SJCRH30 (cell line): ENCODE results near the gene STUM. TPM values are rescaled to one million over a fixed set of nuclear protein-coding genes. Genes with fewer than 3 reads are reported as not detected.

Experiments used
- DNase-seq, 2 experiments: peaks; one replicate each; pipeline ENCODE4 v3.0.0-alpha.2; 2015 to 2020
- H3K27ac ChIP-seq: fragments of 250-450 bp; sonication (Bioruptor Pico); 2 replicates; pipeline ENCODE4 v1.5.1; 2020; ENCODE audit warnings: mild to moderate bottlenecking, moderate library complexity
- H3K27me3 ChIP-seq: fragments of 250-450 bp; sonication (Bioruptor Pico); 2 replicates; pipeline ENCODE4 v1.5.1; 2020; ENCODE audit warnings: mild to moderate bottlenecking, moderate library complexity
- H3K36me3 ChIP-seq: fragments of 250-450 bp; sonication (Bioruptor Pico); 2 replicates; pipeline ENCODE4 v1.5.1; 2020; ENCODE audit warnings: mild to moderate bottlenecking, moderate library complexity
- H3K4me1 ChIP-seq: fragments of 250-450 bp; sonication (Bioruptor Pico); 2 replicates; pipeline ENCODE4 v1.5.1; 2020; ENCODE audit warnings: mild to moderate bottlenecking, moderate library complexity
- H3K4me3 ChIP-seq: fragments of 250-450 bp; sonication (Bioruptor Pico); 2 replicates; pipeline ENCODE4 v1.5.1; 2020; ENCODE audit warnings: mild to moderate bottlenecking, moderate library complexity
- H3K9me3 ChIP-seq: fragments of 250-450 bp; sonication (Bioruptor Pico); replicated peaks from 2 replicates; pipeline ENCODE4 v1.5.1; 2020; ENCODE audit warnings: mild to moderate bottlenecking, moderate library complexity
- total RNA-seq: library from RNA; depleted of rRNA; stranded (reverse); fragments of >200 nt; shearing (Covaris generic); gene quantifications from 2 replicates; pipeline ENCODE4 v1.2.3, GENCODE V29; 2014

Gene STUM
- total RNA-seq, 1 experiment from 2014 or later: 0.75 TPM

DNA sequence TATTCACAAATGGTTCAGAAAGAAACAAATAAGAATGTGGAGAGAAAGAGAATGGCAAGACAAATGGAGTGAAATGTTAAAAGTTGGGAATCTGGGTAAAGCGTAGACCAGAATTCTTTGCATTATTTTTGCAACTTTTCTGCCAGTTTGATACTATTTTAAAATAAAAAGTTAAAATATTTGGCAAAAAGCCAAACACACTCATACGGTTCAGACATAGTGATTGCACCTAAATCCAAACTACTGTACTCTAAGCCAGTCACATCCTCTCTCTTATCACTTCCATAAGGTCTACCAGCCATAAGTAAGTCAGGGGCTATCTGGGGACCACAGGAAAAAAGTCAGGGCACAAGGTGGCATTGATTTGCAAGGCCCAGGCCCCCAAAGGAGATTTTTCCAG lies 14.4 kb downstream of the STUM start:
- Histone ChIP-seq H3K4me3 (no peak overlapping the region), H3K27me3 (no peaks in the 10 kb centered on the region), H3K9me3 (no peaks in the 10 kb centered on the region), H3K27ac (no peak overlapping the region), H3K4me1 (no peaks in the 10 kb centered on the region), H3K36me3 (no peaks in the 10 kb centered on the region)
- no peak for DNase-seq

DNA sequence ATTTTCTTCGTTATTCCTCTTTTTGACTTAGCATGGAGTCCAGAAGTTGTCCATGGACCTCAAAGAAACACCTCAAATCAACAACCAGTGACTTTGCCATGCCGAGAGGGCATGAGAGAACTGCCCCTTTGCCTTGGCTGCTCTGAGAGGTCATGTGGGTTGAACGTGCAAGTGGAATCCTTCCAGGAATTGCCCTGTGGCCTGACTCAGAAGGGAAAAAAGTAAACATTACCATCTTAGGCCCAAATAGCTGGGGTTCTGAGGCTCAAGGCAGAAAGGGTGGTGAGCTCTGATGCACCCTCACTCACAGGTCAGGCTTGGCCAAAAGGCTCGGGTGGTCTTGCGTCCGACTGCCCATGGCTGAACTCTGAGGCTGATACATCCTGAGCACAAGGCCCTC lies 15.1 kb downstream of the STUM start:
- no peaks in the 10 kb centered on the region for H3K27me3 ChIP-seq
- DNase-seq: no peak
- H3K4me1 ChIP-seq: no peaks in the 10 kb centered on the region
- H3K4me3 ChIP-seq: no peak overlapping the region
- H3K36me3 ChIP-seq: no peaks in the 10 kb centered on the region
- H3K9me3 ChIP-seq: no peaks in the 10 kb centered on the region
- H3K27ac ChIP-seq: no peak overlapping the region

DNA sequence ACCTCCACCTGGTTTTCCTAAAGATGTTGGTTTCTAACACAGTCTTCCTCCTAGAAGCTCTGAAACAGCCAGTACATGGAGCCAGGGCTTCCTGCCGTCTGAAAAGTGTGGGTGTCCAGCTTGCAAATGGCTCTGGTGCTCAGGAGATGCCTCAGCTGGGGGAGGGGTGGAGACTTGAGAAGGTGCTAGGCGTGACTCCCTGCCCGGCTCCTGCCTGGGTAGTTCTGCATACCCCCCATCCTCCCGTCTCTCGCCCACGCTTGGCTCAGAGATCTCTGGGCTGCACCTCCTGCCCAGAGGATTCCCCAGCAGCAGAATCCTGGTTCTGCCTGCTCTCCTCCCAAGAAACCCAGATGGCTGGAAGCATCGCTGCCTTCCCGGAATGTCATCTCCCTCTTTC lies 16.9 kb downstream of the STUM start:
- no peaks in the 10 kb centered on the region for H3K9me3 ChIP-seq
- no peak for DNase-seq
- no peaks in the 10 kb centered on the region for H3K36me3 ChIP-seq
- no peak overlapping the region for H3K4me3 ChIP-seq
- H3K27ac ChIP-seq: no peak overlapping the region
- no peaks in the 10 kb centered on the region for H3K27me3 ChIP-seq
- H3K4me1 ChIP-seq: no peaks in the 10 kb centered on the region

DNA sequence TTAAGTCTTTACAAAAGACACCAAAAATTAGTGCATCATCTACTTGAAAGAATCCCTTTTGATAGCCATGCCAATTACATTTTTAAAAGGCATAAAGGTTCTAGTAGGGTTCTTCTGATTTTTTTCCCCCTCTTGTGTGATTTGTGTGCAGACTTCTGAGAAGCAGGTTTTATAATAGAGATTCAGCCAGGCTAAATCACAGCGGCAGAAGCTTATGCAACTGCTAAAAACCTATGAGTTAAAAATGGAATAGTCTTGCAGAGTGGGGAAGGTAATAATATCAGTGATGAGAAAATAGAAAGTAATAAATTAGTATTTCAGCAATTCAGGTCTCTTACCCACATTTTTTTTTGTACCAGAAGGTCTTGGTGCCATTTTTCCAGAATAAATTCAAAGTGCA lies 17.7 kb downstream of the STUM start:
- H3K9me3 ChIP-seq: no peaks in the 10 kb centered on the region
- H3K36me3 ChIP-seq: no peaks in the 10 kb centered on the region
- no peaks in the 10 kb centered on the region for H3K27me3 ChIP-seq
- no peak overlapping the region for H3K27ac ChIP-seq
- H3K4me1 ChIP-seq: no peaks in the 10 kb centered on the region
- DNase-seq: no peak
- no peak overlapping the region for H3K4me3 ChIP-seq

DNA sequence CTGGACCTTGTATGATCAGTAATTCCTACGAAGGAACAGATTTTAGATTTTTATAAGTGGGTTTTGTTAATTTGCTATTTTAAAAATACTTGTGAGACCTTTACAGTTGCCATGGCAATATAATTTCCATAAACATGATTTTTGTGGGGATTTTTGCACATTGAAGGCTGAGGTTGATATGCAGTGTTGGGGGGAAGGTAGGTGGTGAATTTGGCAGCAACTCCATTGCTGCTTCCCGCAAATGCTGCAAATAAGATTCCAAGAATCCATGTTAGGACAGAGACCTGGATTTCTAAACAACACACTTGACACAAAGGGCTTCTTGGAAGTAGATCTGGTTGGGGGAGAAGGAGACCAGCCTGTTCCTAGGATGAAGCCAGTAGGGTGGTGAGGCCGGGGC lies 18.2 kb downstream of the STUM start:
- H3K36me3 ChIP-seq: no peaks in the 10 kb centered on the region
- H3K4me1 ChIP-seq: no peaks in the 10 kb centered on the region
- DNase-seq: no peak
- no peak overlapping the region for H3K4me3 ChIP-seq
- H3K9me3 ChIP-seq: no peaks in the 10 kb centered on the region
- H3K27me3 ChIP-seq: no peaks in the 10 kb centered on the region
- no peak overlapping the region for H3K27ac ChIP-seq

DNA sequence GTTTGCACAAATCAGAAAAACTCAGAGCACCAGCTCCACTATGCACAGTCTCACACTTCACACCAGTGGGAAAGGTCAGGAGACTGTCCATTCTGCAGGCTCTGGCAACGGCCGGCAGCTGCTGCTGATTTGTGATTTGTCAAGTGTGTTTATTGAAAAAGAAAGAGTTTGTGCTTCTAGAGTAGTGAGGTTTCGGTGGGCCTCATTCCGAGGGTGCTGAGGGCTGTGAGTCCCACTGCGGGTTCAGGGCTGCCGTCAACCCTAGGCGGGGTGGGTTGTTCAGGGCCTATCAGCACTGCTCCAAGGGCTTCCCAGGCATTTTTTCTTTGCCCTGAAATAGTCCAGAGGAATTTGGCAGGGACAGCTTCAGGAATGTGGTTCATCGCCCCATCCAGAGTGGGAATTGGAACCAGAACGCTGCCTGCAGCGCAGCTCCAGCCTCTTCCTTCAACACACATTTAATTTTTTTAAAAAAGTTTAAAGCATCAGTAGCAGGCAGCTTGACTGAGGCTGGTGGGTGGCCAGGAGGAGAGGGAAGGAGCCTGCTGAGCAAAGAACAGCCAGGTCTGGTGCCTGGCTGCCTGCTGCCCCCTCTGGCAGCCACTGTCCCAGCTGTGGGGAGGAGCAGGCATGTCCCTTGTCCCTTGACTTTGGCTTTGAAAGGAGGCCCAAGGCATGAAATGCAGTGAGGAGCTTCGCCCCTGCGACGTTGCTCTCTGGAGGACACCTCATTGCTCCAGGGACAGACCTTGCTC lies 19.7 kb downstream of the STUM start:
- no peak overlapping the region for H3K4me3 ChIP-seq
- peak in 1 of 2 experiments; percentile 30 for DNase-seq
- H3K27me3 ChIP-seq: no peaks in the 10 kb centered on the region
- no peaks in the 10 kb centered on the region for H3K9me3 ChIP-seq
- H3K27ac ChIP-seq: no peak overlapping the region
- 0 out of 2 replicates have a peak, but pooled peaks cover 3% of the 10 kb centered on the region for H3K4me1 ChIP-seq
- H3K36me3 ChIP-seq: no peaks in the 10 kb centered on the region

DNA sequence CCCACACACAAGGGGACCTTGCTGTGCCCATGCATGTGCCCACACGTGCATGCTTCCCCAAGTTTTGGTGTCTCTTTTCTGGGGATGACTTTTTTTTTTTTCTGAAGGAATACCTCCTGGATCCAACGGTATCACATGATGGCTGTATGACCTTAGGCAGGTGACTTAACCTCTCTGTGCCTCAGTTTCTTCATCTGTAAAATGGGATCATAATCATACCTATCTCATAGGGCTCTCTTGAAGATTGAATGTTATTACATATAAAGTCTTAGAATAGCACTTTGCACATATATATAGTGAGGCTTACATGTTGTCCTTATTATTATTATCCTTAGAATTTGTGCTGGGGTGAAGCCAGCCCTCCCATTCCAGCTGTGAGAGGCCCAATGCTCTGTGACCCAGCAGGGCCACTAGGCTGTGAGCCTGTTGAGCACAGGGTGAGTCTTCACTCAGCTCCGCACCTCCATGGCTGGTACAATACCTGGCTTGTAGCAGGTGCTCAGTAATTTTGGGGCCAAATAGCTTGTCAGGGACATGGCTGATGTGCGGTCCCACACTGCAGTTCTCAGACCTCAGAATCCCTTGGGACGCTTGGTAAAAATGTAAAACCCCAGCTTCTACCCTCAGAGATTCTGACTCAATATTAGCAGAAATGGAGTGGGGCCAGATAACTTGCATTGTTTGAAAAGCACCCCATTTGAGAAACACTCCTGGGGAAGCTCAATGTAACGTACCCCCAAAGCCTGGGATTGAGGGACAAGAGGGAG lies 20.6 kb downstream of the STUM start:
- Histone ChIP-seq H3K36me3 (no peaks in the 10 kb centered on the region), H3K4me1 (0 out of 2 replicates have a peak, but pooled peaks cover 3% of the 10 kb centered on the region), H3K9me3 (no peaks in the 10 kb centered on the region), H3K27me3 (no peaks in the 10 kb centered on the region), H3K4me3 (no peak overlapping the region), H3K27ac (no peak overlapping the region)
- no peak for DNase-seq

DNA sequence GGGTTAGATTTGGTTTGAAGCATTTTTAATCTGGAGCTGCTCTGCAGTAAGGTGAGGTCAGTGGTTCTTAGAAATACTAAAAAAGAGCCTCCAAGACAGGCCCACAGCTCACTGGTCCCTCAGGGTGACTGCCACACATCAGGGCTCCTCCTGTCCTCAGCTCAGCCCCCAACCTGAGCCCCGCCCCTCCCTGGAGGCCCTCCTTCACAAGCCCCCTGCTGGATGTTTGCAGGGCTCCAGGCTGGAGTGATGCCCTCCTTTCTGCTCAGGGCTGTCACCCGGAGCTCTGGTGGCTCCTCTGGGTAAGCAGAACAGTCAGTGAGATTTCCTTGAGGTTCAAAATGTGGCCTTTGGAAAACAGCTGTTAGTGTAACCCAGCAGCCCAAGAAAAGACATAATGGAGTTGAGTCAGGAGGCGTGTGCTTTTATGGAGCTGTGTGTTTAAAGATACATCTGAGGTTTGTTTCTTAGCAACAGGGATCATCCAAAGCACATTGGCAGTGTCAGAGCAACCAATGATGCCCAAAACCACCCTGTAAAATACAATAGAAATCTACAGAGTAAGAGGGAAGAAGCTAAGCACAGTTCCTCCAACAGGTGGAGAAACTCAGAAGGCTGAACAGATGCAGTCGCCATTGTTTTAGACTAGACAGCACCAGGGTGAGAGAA lies 21.4 kb downstream of the STUM start:
- Histone ChIP-seq H3K4me3 (no peak overlapping the region), H3K4me1 (0 out of 2 replicates have a peak, but pooled peaks cover 3% of the 10 kb centered on the region), H3K9me3 (no peaks in the 10 kb centered on the region), H3K27me3 (no peaks in the 10 kb centered on the region), H3K36me3 (no peaks in the 10 kb centered on the region), H3K27ac (no peak overlapping the region)
- peak; percentile 49 to 60 for DNase-seq

DNA sequence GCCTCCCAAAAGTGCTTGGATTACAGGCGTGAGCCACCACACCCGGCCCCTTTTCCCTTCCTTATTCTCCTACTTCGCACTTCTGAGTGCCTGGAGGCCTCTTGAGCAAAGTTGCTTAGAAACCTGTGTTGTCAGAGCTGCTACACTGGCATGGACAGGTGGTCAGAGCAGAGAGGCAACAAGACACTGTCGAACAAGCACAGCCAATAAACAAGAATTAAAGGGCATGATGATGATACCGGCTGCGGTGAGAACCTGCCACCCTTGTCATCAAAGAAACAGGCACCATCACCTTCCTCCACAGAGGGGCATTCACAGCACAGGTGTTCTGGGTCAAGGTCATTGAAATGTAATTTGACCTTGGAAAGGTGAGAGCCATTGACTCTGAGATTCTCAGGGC lies 23.3 kb downstream of the STUM start:
- no peaks in the 10 kb centered on the region for H3K9me3 ChIP-seq
- DNase-seq: peak in 1 of 2 experiments; percentile 64
- H3K27me3 ChIP-seq: no peaks in the 10 kb centered on the region
- no peaks in the 10 kb centered on the region for H3K36me3 ChIP-seq
- 0 out of 2 replicates have a peak, but pooled peaks cover 3% of the 10 kb centered on the region for H3K4me1 ChIP-seq
- H3K27ac ChIP-seq: no peak overlapping the region
- no peak overlapping the region for H3K4me3 ChIP-seq

DNA sequence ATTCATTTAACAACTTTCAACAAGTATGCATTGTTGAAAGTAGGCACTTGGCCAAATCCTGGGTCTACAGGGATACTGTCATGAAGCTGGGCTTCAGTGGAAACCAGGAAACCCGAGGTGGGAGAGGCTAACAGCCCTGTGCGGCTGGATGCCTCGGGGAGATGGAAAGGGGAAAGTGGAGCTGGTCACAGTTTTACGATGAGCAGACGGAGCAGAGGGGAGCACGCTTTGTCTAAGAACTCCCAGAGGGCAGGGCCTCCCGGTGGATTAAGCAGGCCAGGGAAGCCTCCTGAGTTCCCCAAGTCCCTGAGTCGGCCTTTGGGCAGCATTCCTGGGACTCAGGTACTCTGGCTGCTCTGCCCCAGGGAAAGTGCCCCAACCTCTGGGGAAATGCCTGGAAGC lies 23.8 kb downstream of the STUM start:
- Histone ChIP-seq H3K36me3 (no peaks in the 10 kb centered on the region), H3K27me3 (no peaks in the 10 kb centered on the region), H3K9me3 (no peaks in the 10 kb centered on the region), H3K4me3 (no peak overlapping the region), H3K27ac (no peak overlapping the region), H3K4me1 (0 out of 2 replicates have a peak, but pooled peaks cover 3% of the 10 kb centered on the region)
- peak; percentile 49 to 71 for DNase-seq

DNA sequence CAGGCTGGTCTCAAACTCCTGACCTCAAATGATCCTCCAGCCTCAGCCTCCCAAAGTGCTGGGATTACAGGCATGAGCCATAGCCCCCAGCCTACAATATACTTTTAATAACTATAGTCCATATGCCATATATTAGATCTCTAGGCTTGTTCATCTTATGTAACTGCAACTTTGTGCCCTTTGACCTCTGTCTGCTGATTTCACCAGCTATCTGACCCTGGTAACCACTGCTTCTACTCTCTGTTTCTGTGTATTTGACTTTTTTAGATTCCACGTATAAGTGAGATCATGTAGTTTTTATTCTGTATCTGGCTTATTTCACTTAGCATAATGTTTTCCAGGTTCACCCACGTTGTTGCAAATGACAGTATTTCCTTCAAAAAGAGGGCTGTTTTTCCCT lies 25.5 kb downstream of the STUM start:
- no peak overlapping the region for H3K4me3 ChIP-seq
- no peak for DNase-seq
- no peaks in the 10 kb centered on the region for H3K27me3 ChIP-seq
- H3K9me3 ChIP-seq: no peaks in the 10 kb centered on the region
- H3K27ac ChIP-seq: no peak overlapping the region
- H3K36me3 ChIP-seq: no peaks in the 10 kb centered on the region
- 0 out of 2 replicates have a peak, but pooled peaks cover 3% of the 10 kb centered on the region for H3K4me1 ChIP-seq

DNA sequence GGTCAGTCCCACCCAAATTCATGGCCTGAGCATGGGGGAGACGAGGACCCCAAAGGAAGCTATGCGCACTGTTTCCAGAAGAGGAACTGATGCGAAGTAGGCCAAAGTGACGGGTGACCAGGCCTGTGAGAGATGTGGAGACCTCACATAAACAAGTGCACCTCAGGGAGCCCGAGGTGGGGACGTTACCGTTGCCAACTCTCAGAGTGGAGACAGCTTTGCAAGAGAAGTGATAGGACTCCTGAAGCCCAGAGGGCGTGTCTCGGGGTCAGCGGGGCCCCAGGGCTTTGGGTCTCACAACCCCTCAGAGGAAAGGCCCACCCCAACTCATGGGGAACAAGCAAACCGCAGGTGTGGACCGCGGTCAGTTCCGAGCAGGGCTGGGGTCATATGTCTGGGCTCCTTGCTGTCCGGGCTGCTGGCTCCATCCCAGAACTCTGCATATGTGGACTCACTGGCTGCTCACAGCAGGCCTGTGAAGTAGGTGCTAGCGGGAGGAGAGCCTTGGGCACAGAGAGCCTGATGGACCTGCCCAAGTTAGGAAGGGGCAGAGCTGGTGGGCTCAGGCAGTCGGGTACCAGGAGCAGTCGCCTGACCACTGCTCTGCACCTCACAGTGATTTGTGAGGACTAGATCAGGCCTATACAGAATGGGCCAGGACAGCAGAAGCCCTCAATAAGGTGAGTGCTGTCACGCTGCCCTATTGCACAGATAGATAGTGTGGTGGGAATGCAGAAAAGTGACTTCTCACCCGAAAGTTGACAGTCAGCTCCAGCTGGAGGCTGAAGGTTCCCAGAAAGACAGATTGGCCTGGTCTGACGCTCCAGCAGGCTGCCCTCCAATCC lies 26.2 kb downstream of the STUM start:
- Histone ChIP-seq H3K36me3 (no peaks in the 10 kb centered on the region), H3K4me3 (no peak overlapping the region), H3K27me3 (no peaks in the 10 kb centered on the region), H3K4me1 (0 out of 2 replicates have a peak, but pooled peaks cover 3% of the 10 kb centered on the region), H3K27ac (no peak overlapping the region), H3K9me3 (no peaks in the 10 kb centered on the region)
- no peak for DNase-seq

DNA sequence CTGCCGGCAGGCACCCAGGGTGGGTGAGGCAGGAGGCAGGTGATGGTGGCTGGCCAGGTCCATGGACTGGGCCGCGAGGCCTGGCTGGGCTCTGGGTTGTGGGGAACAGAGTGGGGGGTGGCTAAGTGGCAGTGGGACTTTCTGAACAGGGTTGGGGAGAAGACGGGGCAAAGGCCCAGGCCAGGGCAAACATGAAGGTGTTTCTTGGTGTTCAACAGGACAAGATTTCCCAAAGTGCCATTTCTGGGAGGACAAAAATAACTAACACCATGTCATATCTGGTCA lies 26.8 kb downstream of the STUM start:
- no peak for DNase-seq

DNA sequence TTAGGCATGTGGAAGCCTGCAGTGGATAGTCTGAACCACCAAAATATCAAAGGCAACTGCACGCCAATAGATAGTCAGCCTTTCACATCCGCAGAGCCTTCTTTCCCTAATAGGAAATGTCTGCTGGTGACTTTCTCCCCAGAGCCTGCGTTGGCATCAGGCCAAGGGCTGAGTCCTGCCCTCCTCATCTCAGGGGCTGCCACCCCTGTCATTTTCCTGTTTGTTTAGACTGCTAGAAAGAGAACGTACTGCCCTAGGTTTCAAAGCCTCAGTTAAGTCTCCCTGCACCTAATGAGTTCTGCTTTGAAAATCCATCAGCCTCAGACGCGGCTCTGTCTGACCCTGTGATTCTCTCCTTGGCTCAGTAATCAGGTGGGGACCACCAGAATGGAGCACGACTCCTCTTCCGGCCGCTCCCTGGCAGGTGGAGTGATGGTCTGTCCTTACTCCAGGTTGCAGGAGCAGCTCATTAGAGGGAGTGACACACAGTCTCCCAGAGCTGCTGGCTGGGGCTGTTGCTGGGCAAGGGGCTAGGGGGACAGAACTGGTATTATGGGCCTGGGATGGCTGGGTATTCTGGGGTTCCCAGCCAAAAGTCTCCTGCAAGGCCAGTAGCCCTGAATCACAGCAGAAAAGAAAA lies 27.3 kb downstream of the STUM start:
- no peak overlapping the region for H3K4me3 ChIP-seq
- DNase-seq: peak in 1 of 2 experiments; percentile 42
- no peak overlapping the region for H3K27ac ChIP-seq
- H3K36me3 ChIP-seq: no peaks in the 10 kb centered on the region
- H3K27me3 ChIP-seq: no peaks in the 10 kb centered on the region
- 0 out of 2 replicates have a peak, but pooled peaks cover 3% of the 10 kb centered on the region for H3K4me1 ChIP-seq
- no peaks in the 10 kb centered on the region for H3K9me3 ChIP-seq

More for the DNA sequence above, 26.8 kb downstream of the STUM start:
- Histone ChIP-seq H3K36me3 (no peaks in the 10 kb centered on the region), H3K27ac (no peak overlapping the region), H3K9me3 (no peaks in the 10 kb centered on the region), H3K4me3 (no peak overlapping the region), H3K4me1 (0 out of 2 replicates have a peak, but pooled peaks cover 3% of the 10 kb centered on the region), H3K27me3 (no peaks in the 10 kb centered on the region)
